OCI-LY3 (cell line): Measurements from ENCODE around the gene TCP10L.

ENCODE experiments used
- EZH2phosphoT487 ChIP-seq: fragments of 200-600 bp; shearing (Covaris generic); IDR thresholded peaks from 2 replicates; pipeline ENCODE4 v1.6.1; 2018; ENCODE audit warnings: antibody characterized with exemption, mixed run types, low read depth
- TF ChIP-seq, protein P1 (sequence below): fragments of 200-600, 300-600 bp; sonication (generic); IDR thresholded peaks from 2 replicates; pipeline ENCODE4 v1.5.1; 2014; ENCODE audit warnings: antibody characterized with exemption, low read length, low read depth

DNA sequence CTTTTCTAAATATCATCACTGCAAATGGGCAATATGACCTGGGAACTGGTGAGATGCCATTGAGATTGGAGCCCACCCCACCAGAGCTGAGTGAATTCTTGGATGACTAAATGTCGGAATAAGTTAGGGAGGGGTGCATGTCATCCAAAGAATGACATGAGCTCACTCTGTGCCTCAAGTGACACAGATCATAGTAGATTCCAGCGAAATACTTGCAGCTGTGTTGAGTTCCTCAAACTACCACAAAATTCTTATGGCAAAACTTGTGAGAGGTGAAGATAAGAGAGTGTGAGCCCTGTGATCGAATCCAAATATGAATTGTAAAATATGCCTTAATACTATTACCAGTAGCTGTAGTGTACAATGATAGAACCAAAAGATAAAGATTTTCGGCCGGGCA lies 2.3 kb upstream of the TCP10L start:
- no peak for TF ChIP-seq EZH2phosphoT487
- TF ChIP-seq, protein P1, sequence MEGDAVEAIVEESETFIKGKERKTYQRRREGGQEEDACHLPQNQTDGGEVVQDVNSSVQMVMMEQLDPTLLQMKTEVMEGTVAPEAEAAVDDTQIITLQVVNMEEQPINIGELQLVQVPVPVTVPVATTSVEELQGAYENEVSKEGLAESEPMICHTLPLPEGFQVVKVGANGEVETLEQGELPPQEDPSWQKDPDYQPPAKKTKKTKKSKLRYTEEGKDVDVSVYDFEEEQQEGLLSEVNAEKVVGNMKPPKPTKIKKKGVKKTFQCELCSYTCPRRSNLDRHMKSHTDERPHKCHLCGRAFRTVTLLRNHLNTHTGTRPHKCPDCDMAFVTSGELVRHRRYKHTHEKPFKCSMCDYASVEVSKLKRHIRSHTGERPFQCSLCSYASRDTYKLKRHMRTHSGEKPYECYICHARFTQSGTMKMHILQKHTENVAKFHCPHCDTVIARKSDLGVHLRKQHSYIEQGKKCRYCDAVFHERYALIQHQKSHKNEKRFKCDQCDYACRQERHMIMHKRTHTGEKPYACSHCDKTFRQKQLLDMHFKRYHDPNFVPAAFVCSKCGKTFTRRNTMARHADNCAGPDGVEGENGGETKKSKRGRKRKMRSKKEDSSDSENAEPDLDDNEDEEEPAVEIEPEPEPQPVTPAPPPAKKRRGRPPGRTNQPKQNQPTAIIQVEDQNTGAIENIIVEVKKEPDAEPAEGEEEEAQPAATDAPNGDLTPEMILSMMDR = no peak
